ENCODE results near the gene KLRF2.

GRCh38 chr12:9866860-9867269 is 14.4 kb upstream of the KLRF2 start:
- no peak for TF ChIP-seq CTCF (conservative IDR thresholded peaks at IDR 0.05)
- TF ChIP-seq EZH2 (IDR thresholded peaks at IDR 0.05; ENCODE audit: low read depth) = no peak
